Activated CD4-positive, alpha-beta T cell treated with anti-CD3 and anti-CD28 coated beads, Interleukin-2, amount 50 U/mL, for 48 hours (primary cell): ENCODE data around the gene TNXB.
"Not testable (repeated sequence)": the region's sequence is repeated elsewhere in the genome, so short reads cannot be mapped to it uniquely, and the experiment has no call there.

Experiments used
- DNase-seq, 2 experiments: peaks; one replicate each; pipeline ENCODE4 v3.0.0-alpha.2; 2020

Gene TNXB

DNA sequence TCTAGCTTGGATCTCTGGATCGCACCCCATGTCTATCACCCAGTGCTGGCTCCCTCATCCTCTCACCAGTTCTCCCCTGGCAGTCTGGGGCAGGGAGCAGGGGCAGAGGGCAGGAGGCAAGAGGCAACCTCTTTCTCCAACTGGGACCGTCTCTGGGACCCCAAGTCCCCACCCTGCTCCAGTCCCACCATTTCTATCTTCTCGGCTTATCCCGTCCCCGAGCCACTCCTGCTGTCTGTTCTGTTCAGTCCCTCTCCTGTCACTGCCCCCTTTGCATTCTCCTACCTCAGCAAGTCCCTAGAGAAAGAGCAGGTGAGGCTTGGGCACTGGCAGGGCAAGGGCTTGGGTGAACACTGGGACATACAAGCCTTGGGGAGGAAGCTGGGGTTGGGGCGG, 625 bp upstream of the TNXB start:
- DNase-seq: no peak

DNA sequence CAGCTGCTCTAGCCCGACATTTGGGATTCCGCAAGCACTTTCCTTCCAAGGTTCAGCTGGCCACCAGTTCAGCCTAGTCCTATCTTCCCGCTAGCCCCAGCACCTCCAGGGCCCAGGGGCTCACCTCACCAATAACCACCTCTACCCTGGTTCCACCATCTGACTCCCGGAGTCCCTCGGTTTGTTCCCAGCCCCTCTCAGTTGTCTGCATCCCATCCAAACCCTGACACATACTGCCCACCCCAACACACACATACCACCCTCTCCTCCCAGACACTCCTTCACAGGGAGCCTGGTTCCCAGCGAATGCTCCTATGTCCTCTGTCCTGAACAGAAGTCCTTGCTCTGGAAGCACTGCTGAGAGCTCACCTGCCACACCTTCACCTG, 418 bp downstream of the TNXB start:
- DNase-seq: no peak

DNA sequence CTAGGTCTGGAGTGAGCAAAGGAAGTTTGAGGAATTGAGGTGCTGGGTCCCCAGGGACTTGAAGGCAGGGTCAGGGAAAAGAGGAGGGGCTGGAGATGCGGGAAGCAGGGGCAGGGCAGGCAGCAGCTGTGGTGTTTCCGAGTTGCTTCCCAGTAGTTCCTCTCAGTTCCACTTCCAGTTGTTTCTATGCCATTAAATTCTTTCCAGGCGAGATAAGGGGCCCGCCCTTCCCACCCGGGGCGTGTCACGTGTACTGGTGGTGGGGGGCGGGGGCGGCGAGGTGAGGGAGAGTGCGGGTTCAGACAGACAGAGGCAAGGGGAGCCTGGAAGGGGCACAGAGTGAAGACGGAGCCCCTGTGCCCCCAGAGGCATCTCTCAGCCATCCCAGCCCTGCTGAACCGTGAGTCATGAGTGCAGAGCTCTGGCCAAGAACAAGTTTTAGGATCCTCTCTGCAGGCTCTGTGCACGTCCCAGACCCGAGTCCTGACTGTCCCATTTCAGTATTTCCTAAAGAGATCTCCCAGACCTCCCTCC, 977 bp downstream of the TNXB start:
- no peak for DNase-seq

DNA sequence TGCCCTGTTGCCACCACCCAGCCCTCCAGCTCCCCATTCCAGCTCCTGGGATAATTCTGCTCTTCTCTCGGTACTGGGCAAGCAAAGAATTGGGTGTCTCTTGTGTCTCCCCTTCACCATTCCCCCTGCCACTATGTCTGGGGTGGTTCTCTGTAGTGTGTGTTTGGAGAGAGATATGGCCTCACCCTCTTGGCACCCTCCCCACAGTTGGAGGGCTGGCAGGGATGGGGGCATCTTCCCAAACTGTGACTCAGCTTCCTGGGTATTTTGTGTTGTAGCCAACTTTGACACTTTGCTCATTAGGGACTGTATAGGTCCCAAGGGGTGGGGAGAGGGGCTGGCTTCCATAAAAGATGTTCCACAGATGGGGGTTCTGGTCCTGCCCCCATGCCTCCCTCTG, 1.7 kb downstream of the TNXB start:
- DNase-seq: no peak

DNA sequence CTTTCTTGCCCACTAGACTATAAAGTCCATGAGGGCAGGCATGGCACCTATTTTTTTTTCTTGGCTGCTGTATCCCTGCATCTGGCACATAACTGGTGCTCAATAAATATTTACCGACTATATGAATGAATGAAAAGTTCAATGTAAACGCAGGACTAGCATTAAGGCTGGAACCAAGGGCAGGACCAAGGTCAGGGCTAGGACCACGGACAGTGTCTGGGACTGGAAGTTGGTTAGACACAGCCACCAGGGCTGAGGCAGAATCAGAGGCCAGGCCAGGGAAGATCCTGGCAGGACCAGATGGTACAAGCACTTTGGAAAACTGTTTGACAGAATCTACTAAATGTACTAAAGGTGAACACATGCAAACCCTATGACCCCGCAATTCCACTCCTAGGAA, 3.7 kb downstream of the TNXB start:
- DNase-seq: no peak

DNA sequence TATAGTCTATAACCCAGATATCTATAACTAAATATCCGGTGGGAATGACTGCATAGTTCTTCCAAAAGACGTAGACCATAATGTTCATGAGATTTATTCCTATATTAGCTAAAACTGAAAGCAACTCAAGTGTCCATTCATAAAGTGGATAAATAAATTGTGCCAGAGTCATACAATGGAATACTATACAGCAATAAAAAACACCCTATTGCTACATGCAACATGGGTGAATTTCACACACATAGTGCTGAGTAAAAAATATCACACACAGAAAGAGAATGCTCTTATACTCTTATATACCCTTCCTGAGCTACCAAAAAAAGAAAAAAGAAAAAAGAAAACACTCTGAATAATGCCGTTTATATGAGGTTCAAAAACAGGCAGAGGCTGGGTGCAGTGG, 6.9 kb downstream of the TNXB start:
- DNase-seq: no peak

DNA sequence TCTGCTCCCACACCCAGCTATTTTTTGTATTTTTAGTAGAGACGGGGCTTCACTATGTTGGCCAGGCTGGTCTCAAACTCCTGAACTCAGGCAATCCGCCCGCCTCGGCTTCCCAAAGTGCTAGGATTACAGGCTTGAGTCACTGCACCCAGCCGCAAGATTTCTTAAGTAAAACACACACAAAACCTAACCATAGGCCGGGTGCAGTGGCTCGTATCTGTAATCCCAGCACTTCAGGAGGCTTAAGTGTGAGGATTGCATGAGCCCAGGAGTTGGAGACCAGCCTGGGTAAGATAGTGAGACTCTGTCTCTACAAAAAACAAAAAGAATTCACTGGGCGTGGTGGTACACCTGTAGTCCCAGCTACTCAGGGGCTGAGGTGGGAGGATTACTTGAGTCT, 8.9 kb downstream of the TNXB start:
- DNase-seq: not testable (repeated sequence)

DNA sequence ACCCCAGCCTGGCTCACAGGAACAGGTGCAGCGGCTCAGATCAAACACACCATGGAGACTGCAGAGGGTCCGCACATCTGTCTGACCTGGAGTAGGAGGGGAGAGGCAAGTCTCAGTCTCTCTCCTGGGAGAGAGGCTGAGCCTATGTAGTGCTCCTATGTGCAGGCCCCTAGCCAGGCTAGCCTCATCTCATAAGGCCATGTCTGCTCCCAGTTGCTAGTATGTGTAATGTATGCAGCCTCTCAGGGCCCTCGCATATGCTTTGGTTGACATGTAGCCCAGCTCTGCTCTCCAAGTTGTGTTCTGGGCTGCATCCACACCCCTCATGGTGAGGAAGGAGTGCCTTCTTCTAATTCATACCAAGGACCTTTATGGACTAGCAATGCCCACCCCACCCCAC, 11.8 kb downstream of the TNXB start:
- DNase-seq: no peak

DNA sequence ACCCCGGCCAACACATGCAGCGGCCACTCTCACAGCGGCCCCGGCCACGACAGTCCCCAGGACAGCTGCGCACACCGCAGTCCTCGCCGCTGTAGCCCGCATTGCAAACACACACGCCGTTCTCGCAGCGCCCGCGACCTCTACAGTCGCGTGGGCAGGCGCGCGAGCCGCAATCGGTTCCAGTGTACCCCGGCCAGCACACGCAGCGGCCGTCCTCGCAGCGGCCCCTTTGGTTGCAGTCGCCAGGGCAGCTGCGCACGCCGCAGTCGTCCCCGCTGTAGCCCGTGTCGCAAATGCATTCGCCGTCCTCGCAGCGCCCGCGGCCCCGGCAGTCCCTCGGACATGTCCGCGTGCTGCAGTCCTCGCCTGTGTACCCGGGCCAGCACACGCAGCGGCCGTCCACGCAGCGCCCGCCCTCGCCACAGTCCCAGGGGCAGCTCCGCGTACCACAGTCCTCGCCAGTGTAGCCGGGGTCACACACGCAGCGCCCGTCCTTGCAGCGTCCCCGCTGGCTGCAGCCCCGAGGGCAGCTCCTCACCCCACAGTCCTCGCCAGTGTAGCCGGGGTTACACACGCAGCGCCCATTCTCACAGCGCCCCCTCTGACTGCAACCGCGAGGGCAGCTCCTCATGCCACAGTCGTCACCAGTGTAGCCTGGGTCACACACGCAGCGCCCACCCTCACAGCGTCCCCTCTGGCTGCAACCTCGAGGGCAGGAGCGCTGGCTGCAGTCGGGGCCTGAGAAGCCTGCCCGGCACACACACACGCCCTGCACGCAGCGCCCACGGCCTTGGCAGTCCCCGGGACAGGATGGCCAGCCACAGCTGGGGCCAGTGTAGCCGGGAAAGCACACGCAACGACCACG, 12.5 kb downstream of the TNXB start:
- DNase-seq: no peak

DNA sequence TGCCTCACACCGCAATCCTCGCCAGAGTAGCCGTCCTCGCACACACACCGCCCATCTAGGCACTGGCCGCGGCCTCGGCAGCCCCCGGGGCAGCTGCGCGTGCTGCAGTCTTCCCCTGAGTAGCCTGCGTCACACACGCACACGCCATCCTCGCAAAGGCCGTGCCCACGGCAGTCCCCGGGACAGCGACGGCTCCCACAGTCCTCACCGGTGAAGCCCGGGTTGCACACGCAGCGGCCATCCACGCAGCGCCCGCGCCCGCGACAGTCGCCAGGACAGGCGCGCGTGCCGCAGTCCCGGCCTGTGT, 13.1 kb downstream of the TNXB start:
- no peak for DNase-seq

DNA sequence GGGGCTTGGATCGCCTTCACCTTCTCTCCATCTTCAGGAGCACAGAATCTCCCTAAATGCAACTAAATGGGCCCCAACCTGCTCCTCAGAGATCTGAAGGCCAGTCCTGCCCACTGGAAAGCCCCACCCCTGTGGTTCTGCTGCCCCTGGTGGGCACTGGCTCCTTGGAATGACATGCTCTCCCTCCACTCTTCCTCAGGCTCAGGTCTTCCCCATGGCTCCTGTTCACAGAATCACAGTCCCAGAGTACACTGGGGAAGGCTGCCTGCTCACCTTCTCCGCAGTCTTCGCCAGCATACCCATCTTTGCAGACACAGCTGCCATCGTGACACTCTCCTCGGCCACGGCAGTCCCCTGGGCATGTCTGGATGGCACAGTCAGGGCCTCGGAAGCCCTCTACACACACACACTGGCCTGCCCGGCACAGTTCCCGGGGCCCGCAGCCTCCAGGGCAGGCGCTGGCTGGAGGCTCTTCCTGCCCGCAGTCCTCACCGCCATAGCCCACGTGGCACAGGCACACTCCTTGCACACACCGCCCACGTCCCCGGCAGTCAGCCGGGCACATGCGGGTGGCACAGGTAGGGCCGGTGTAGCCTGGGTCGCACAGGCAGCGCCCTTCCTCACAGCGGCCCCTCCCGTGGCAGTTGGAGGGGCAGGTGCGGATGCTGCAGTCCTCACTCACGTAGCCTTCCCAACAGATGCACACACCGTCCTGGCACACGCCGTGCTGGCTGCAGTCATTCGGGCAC, 13.6 kb downstream of the TNXB start:
- DNase-seq: no peak

DNA sequence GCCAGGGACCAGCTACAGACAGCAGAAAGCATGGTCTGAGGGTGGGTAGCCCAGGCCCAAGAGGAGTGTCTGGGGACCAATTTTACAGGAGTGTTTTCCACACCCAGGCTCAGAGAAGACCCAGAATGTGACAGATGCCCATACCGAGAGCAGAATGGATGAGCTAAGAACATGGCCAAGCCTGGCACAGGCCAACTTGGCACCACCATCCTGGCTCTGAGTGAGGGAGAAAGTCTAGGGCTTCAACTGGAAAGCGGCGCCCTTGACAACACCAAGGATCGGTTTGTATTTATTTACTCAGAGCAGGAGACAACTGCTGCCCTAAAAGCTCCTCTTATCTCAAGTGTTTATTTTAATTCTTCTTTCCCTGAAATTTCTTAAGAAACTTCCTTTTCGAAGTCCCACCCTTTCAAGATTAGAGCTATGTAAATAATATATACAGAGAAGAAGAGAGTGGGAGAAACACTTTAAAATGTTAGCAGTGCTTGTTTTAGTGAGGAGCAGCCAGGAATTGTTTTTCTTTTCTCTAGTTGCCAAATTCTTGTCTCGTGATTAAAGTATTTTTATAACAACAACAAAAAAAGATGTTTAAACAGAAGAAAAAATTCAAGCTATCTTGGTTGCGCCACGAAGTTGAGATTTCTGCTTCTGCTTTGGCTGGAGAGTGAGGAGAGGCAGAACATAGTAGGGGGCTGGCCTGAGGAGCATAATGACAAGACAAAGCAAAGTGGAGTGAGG, 16.2 kb downstream of the TNXB start:
- DNase-seq: no peak

DNA sequence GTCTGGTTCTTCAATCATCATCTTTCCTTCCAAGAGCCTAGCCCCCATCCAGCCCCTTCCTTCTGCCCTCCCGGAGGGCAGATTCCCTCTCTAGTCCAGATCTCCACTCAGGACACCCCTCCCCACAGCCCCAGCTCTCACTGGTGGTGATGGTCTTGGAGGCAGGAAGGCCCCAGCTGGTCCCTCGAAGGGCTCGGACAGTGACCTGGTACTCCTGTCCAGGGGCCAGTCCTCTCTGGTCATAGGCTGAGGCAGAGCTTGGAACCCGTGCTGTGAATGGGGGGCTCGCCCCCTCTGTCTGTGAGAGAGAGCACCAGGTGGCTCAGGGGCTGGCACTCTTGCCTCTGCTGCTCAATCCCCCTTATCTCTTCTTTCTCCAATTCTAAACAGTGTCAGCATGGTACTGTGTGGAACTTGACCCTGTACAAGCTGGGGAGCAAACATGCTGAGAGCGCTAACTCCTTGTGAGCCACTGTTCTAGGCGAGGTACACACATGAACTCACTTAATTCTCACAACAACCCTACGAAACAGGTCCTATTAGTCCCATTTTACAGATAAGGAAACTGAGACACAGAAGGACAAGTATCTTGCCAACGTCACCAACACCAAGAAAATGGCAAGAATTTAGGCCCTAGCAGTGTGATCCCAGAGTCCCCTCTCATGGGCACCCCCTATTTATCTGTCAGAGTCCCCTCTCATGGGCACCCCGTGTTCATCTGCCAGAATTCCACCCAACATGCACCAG, 19.9 kb downstream of the TNXB start:
- DNase-seq: no peak

DNA sequence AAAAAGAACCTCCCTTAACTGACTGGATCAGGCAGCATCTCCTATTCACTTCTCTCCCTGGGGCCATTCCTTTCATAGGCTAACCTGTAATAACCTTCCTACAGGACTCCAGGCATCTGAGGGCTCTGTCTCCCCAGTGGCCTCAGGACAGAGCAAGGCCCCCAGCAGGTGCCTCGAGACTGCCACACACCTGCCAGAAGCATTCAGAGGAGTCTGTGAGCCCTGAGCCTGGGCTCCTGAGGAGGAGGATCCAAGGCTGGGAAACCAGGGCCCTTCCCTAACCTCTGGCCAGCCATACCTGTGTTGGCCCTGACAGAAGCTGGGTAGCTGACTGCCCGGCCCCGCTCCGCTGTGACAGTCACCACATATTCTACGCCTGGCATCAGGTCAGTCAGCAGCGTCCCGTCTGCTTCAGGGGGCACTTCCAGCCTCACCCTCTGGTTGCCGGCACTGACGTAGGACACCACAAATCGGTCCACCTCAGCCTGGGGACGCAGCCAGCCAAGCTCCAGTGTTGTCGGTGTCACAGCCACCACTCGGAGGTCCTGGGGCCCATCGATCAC, 20.6 kb downstream of the TNXB start:
- DNase-seq: no peak

DNA sequence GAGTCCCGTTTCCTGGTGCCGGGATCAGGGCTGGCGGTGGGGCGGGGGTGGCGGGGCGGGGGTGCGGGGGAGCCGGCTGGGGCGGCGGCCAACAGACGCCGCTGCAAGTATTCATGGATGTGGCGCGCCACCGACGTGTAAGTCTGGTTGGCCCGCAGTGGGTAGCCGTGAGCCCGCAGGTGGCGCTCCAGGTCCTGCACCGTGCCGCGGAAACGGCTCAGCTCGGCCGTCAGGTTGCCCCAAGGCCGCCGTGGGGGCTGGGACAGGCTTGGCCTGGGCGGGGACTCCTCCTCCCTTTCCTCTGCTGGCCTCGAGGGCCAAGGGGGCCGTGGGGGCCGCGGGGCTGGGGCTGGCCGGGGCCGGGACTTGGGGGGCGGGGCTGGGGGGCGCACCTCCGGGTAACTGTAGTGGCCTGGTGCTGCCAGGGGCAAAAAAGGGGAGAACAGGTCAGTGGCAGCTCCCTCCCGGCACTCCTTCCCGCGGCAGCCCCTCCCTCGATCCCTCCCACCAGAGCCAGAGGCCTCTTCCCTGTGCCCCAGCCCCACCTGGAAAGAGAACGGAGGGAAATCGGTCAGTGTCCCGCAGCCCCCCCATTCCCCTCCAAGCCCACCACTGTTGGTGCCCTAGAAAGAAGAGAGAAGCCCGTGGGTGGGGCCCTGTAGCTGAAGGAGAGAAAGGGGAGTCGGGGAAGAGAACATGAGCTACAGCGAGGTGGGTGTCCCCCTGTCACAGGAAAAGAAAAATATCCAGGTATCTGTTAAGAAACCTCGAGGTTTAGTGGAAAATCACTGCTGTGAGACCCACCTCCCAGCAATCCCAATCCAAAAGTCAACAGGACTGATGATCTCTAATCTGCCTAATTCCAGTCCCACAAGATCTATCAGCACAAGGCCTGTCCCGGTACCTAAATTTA, 21.3 kb downstream of the TNXB start:
- peak; percentile 80 to 83 for DNase-seq

DNA sequence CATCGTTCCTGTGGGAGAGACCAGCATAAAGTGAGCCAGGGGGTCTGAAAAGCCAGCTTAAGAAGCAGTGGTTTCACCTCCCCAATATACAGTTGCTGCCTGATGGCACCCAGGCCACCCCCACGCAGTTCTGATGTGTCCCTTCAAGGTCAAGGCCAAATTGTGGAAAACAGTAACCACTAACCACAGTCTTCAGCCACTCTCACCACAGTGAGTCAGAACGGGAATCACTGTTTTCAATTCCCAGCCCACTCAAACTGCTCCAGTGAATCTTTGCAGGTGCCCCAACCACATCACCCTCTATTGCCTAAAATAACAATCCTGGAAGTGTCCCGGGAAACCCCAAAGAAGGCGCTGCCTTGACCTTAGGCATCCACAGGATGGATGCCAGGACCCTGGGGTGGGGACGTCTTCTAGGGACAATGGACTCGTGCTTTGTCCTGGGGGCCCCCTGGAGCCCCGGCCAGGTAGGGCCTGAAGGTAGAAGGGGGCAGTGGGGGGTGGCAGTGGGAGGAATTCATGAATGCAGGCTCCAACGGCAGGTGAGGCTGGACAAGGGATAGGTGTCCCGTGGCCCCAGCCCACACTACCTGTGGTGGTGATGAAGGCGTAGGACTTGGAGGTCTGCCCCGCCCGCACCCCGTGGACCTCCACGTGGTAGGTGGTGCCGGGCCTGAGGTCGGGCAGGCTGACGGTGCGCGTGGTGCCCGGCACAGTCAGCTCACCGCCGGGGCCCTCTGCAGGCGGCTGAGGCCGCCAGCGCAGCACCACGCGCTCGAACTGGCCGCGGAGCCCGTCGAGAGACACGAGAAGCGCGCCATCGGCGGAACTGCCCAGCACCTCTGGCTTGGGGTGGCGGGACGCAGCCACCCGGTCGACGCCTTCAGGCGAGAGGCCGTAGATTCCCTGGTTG, 22.2 kb downstream of the TNXB start:
- DNase-seq: peak; percentile 44 to 65

DNA sequence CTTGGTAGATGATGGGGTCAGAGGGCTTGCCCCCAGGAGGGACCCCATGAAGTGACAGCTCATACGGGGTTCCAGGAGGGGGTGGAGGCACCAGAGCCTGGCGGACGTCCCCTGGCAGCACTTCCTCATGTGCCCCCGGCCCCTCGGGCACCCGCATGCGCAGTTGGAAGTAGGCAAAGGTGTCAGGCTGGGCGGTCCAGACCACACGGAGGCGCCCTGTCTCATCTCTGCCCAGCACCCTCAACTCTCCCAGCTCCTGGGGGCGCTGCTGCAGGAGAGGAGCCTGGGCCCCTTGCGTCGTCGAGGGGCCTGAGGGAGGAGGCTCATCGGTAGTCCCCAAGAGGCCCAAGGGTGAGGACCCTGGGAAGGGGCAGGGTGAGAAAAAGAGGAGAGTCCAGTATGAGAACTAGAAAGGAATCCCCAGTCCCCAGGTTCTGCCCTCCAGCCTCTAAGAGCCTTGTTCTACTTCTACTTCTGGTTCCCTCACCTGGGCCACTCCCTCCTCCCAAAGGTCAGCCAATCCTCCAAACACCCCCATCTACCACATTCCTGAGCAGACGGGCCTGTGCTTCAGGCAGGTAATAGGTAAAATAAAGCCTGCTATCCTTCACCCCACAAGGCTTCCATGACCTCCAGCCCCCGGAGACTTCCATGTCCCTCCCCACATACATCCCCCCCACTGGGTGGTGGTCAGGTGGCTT, 23.2 kb downstream of the TNXB start:
- no peak for DNase-seq

DNA sequence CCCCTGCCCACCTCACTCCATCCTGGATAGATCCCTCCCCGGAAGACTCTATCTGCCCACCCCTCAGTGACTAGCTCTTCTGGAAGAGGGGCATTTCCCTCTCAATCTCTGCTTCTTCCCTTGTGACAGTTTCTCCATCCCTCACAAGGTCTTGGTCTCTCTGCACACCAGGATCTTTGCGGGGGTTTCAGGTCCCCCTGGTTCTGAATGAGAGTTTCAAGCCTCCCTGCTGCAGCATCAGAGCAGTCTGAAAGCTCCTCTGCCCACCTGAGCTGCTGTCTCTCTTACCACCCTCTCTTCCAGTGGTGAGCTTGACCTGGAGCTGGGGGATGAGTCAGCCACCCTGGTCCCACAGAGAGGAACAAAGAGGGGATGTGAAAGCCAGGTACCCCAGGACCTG, 24.4 kb downstream of the TNXB start:
- no peak for DNase-seq
